SU-DHL-6 (cell line): ENCODE measurements around the gene MGMT.

Experiments used
- H2AFZ ChIP-seq: fragments of 200-600 bp; sonication (generic); 2 replicates; pipeline ENCODE4 v1.6.1; 2014; ENCODE audit warnings: low read depth, mild to moderate bottlenecking, moderate library complexity, mixed read lengths, antibody characterized with exemption, low read length; ENCODE audit not compliant: severe bottlenecking
- H3F3A ChIP-seq: fragments of 200-600 bp; shearing (Covaris generic); 2 replicates; pipeline ENCODE4 v1.6.0; 2016; ENCODE audit warnings: antibody characterized with exemption, mild to moderate bottlenecking; ENCODE audit not compliant: insufficient read depth
- H3K27ac ChIP-seq: fragments of 200-600 bp; sonication (generic); 2 replicates; pipeline ENCODE4 v1.5.1; 2016; ENCODE audit warnings: low read depth, mild to moderate bottlenecking, low read length, moderate library complexity, mixed read lengths
- H3K27me3 ChIP-seq: fragments of 200-600 bp; sonication (generic), shearing (Covaris generic); 2 replicates; pipeline ENCODE4 v1.6.0; 2014; ENCODE audit warnings: mild to moderate bottlenecking, low read length
- H3K36me3 ChIP-seq: fragments of 200-600 bp; sonication (generic); 2 replicates; pipeline ENCODE4 v1.6.1; 2014; ENCODE audit warnings: mild to moderate bottlenecking, low read length, mixed read lengths
- H3K4me2 ChIP-seq: fragments of 300-600, 200-600 bp; shearing (Covaris generic), sonication (generic); 2 replicates; pipeline ENCODE4 v1.6.0; 2014; ENCODE audit warnings: low read length, low read depth, mild to moderate bottlenecking; ENCODE audit not compliant: poor library complexity, severe bottlenecking
- H3K4me3 ChIP-seq: fragments of 200-600 bp; sonication (generic); 2 replicates; pipeline ENCODE4 v1.5.1; 2014; ENCODE audit warnings: antibody characterized with exemption, low read length, mild to moderate bottlenecking, mixed read lengths; ENCODE audit not compliant: insufficient read depth, poor library complexity, severe bottlenecking
- H3K79me2 ChIP-seq: fragments of 200-600 bp; sonication (generic); 2 replicates; pipeline ENCODE4 v1.6.1; 2014; ENCODE audit warnings: mild to moderate bottlenecking, low read length, moderate library complexity; ENCODE audit not compliant: insufficient read depth
- H3K9ac ChIP-seq: fragments of 200-600 bp; sonication (generic); 2 replicates; pipeline ENCODE4 v1.7.0; 2014; ENCODE audit warnings: mild to moderate bottlenecking, low read length
- H3K9me2 ChIP-seq: fragments of 200-600 bp; sonication (generic); replicated peaks from 2 replicates; pipeline ENCODE4 v1.6.1; 2014; ENCODE audit warnings: low read length; ENCODE audit not compliant: insufficient read depth
- H3K9me3 ChIP-seq: fragments of 200-600 bp; sonication (generic); 2 replicates; pipeline ENCODE4 v1.6.1; 2014; ENCODE audit warnings: low read length, mixed read lengths; ENCODE audit not compliant: insufficient read depth
- H4K20me1 ChIP-seq: fragments of 200-600 bp; sonication (generic); 2 replicates; pipeline ENCODE4 v1.6.1; 2014; ENCODE audit warnings: low read depth, mild to moderate bottlenecking, antibody characterized with exemption, low read length, moderate library complexity, mixed read lengths
- CTCF ChIP-seq: fragments of 200-600 bp; sonication (generic); IDR thresholded peaks from one replicate; pipeline ENCODE4 v1.5.1; 2017; ENCODE audit warnings: antibody characterized with exemption, mild to moderate bottlenecking, low read length, moderate library complexity; ENCODE audit not compliant: insufficient read depth, poor library complexity, severe bottlenecking
- EZH2phosphoT487 ChIP-seq: fragments of 200-600 bp; sonication (generic), shearing (Covaris generic); conservative IDR thresholded peaks from 2 replicates; pipeline ENCODE4 v1.6.1; 2018; ENCODE audit warnings: mild to moderate bottlenecking, antibody characterized with exemption, low read length, moderate library complexity, mixed read lengths

MGMT gene

GRCh38 chr10:129653861-129654260 lies 186.8 kb downstream of the MGMT start:
- Histone ChIP-seq H4K20me1 (no peaks in the 10 kb centered on the region), H3K79me2 (no peaks in the 10 kb centered on the region), H3K9me2 (no peaks in the 10 kb centered on the region), H3K27ac (no peak overlapping the region), H3K27me3 (no peaks in the 10 kb centered on the region), H3K4me2 (no peak overlapping the region), H3K9ac (no peak overlapping the region), H3F3A (no peaks in the 10 kb centered on the region), H3K4me3 (no peak overlapping the region), H2AFZ (no peak overlapping the region), H3K36me3 (no peaks in the 10 kb centered on the region), H3K9me3 (no peaks in the 10 kb centered on the region)
- TF ChIP-seq EZH2phosphoT487 (no peak), CTCF (no peak)

GRCh38 chr10:129654461-129654860 lies 187.4 kb downstream of the MGMT start:
- Histone ChIP-seq H3K4me3 (no peak overlapping the region), H3K9ac (no peak overlapping the region), H2AFZ (no peak overlapping the region), H3K9me3 (no peaks in the 10 kb centered on the region), H3K79me2 (no peaks in the 10 kb centered on the region), H3K9me2 (no peaks in the 10 kb centered on the region), H3F3A (no peaks in the 10 kb centered on the region), H3K27me3 (no peaks in the 10 kb centered on the region), H4K20me1 (no peaks in the 10 kb centered on the region), H3K4me2 (no peak overlapping the region), H3K36me3 (no peaks in the 10 kb centered on the region), H3K27ac (no peak overlapping the region)
- TF ChIP-seq CTCF (no peak), EZH2phosphoT487 (no peak)

GRCh38 chr10:129655007-129655678 lies 188.1 kb downstream of the MGMT start:
- Histone ChIP-seq H3K9ac (no peak overlapping the region), H3F3A (no peaks in the 10 kb centered on the region), H3K79me2 (no peaks in the 10 kb centered on the region), H3K9me2 (no peaks in the 10 kb centered on the region), H4K20me1 (no peaks in the 10 kb centered on the region), H3K9me3 (no peaks in the 10 kb centered on the region), H3K27me3 (no peaks in the 10 kb centered on the region), H3K4me3 (no peak overlapping the region), H3K4me2 (no peak overlapping the region), H3K36me3 (no peaks in the 10 kb centered on the region), H3K27ac (no peak overlapping the region), H2AFZ (no peak overlapping the region)
- TF ChIP-seq CTCF, result no peak
- TF ChIP-seq EZH2phosphoT487, result no peak
